ENCODE results near the gene GET4.
"Not testable (repeated sequence)": the region's sequence is repeated elsewhere in the genome, so short reads cannot be mapped to it uniquely, and the experiment has no call there.

GET4 gene

DNA sequence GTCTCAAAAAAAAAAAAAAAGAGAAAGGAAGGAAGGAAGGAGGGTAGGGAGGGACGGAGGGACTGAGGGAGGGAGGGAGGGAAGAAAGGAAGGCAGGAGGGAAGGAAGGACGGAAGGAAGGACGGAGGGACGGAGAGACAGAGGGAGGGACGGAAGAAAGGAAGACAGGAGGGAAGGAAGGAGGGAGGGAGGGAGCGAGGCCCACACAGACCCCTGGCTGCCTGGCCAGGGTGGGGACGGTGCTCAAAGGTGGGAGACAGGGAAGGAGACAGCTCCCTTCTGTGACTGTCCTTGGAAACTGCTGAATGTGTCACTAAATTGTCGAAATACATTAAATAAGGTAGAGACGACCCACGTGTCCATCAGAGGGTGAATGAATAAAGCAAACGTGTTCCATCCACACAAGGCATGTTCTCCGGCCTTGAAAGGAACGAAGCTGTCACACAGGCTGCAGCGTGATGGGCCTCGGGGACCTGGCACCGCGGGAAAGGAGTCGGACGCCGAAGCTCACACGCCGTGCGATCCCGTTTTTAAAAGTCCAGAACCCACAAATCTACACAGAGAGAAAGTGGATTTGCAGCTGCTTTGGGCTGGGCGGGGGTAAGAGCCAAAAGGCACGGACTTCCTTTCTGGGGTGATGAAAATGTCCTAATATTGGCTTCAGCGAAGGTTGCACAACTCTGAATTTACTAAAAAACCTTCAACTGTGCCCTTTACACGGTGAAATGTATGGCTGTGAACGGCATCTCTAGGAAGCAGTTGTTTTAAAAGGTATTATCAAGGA, 54.8 kb downstream of the GET4 start:
- DNase-seq (ENCODE audit: low spot score), result no peak

DNA sequence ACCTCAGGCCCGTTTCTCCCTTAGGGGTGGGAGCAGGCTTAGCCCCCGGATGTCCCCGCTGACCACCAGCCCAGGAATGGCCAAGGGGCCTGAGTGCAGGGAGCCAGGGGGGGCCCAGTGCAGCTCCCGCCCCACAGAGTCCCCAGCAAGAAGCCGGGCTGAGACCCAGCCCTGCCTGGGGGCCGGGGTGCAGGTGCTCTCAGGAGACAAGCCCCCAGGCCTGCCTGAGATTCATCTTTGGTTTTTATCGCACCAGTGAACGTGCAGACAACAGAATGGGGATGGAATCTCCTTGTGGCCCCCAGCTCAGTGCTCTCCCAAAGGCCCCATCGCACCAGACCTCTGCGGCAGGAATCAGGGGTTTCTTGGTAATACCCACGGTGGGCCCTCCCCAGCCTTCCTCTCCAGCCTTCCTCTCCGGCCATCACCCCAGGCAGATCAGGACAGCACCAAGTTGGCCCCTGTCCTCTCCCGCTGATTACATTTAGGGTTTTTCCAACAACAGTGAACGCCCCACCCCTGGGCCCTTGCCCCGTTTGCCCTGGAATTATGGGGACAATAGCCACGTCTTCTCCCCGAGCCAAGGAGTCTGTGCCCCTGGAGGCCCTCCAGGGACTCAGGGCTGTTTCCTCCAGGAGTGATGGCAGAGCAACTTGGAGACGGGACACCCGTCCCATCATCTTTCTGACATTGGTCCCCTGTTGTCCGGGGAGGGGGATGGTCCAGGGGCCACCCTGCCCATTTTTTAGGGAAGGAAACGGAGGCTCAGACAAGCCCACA, 55.7 kb downstream of the GET4 start:
- DNase-seq (ENCODE audit: low spot score), result no peak

DNA sequence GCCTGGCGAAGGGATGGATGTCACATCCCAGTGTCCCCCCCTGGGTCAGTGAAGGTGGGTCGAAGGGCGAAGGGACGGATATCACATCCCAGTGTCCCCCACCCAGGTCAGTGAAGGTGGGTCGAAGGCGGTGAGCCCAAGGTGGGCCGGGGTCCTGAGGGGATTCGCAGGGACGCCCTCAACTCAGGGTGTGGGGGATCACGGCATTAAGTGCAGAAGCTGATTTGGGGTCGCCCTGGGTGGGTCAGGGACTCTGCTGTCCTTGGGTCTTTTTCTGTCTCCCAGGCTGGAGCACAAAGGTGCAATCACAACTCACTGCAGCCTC, 56.3 kb downstream of the GET4 start:
- no peak for DNase-seq (ENCODE audit: low spot score)

DNA sequence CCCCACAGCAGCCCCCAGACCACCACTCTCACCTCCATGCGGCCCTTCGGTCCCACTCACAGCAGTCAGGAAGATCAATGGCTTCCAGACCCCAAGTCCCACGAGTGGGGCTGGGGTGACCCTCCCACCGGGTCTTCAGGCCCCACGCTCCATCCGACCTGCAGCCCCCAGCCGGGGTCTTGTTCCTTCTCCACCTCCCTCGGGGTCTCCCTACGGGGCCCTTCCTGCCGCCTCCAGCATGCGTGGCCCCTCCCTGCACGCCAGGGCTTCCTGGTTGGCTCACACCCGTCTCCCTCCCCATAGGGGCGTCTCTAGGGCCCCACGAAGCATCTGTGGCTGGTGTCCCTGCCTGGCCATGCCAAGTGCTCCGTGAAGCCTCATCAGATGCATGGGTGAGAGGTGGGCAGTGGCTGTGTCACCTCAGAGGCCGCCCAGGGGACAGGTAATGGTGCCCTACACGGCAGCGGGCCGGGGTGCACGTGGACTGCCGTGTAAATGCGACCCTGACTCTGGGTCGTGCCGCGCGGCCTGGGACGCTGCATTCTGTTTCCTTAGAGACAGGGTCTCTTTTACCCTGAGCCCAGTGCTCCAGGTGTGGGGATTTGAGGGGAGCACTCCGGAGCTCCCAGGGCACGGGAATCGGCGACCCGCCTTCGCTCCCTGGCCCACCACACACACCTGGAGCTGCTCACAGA, 58.3 kb downstream of the GET4 start:
- no peak for DNase-seq (ENCODE audit: low spot score)

DNA sequence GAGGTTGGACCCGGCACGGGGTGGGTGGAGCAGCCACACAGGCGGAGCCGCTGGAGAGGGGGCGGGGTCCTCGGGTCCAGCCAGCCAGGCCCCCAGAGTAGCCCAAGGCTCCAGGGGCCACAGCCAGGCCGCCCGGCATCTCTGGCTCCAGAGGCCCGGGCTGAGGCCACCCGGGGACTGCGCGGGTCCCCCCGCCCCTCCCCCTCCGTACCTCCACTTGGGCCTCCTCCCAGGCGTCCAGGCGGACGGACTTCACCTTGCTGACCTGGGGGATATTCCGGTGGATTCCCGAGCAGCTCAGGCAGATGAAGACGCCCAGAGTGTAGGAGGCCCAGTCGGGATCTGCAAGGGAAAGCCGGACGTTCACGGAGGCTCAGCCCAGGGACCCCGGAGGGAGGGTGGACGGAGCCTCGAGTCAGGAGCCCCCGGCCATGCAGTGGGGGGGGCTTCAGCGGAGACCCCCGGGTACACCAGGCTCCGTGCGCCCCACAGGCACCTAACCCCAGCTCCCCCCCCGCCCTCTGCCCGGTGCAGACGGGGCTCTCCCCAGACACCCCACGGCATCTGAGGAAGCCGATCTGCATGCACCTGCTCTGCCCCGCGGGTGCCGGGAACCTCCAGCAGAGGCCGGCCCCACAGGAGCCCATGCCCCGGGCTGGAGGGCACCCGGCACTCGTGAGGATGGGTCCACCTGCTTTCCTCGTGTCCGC, 59.0 kb downstream of the GET4 start:
- DNase-seq (ENCODE audit: low spot score), result no peak

DNA sequence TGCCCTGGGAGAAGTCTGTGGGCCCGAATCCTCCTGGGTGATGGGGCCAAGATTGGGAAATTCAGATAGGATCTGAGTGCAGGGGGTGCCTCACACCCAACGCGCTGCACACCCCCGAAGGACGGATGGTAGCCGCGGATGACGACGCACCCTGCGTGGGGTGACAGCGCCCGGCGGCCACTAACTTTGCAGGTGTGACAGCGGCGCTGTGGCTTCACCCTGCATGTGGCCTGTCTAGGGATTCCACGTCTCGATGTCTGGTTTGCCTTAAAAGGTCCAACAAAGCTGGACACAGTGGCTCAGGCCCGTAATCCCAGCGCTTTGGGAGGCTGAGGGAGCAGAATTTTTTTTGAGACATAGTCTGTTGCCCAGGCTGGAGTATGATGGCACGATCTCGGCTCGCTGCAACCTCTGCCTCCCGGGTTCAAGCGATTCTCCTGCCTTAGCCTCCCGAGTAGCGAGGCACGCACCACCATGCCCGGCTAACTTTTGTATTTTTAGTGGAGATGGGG, 59.6 kb downstream of the GET4 start:
- no peak for DNase-seq (ENCODE audit: low spot score)

DNA sequence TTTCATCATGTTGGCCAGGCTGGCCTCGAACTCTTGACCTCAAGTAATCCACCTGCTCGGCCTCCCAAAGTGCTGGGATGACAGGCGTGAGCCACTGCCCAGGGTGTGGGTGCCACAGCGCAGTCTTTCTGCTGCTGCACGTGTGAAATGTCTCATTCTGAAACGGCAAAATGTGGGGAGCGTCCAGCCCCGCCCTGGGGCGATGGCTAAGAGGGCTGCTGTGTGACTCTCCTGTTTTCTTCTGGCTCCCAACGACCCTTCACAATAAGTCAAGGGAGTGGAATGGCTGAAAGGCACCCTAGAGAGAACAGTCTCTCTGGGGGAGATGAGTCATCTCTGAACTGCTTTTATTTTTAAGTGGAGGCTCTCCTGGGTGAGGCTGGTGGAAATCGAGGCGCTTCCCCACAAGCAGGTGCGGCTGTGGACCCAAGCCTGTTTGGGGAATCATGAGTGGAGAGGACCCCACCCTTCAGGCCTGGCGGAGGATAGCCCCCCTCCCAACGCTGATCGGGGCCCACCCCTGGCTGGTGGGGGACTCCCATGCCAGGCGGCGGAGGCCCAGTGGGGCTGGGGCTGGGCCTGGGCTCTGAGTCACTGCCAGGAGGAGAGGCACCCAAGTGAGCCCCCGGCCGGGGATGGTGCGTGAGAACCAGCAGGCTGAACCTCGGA, 60.2 kb downstream of the GET4 start:
- no peak for DNase-seq (ENCODE audit: low spot score)

DNA sequence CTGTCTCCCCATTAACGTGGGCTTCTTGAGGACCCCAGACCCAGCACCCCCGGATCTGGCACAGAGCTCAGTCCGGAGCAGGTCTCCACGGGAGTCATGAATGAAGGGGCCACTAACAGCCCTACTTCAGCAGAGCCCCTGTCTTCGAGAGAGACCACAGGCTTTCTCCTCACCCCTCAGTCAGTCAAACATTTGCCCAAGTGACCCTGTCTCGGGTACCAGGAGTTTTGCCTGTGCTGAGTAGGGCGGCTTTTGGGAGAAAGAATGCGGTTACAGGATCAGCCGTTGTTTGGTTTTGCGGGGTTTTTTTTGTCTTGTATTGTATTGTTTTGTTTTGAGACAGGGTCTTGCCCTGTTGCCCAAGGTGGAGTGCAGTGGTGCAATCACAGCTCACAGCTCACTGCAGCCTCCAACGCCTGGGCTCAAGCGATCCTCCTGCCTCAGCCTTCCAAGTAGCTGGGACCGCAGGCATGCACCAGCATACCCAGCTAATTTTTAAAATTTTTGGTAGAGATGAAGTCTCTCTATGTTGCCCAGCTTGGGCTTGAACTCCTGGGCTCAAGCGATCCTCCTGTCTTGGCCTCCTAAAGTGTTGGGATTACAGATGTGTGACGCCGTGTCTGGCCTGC, 61.6 kb downstream of the GET4 start:
- DNase-seq (ENCODE audit: low spot score), result no peak

DNA sequence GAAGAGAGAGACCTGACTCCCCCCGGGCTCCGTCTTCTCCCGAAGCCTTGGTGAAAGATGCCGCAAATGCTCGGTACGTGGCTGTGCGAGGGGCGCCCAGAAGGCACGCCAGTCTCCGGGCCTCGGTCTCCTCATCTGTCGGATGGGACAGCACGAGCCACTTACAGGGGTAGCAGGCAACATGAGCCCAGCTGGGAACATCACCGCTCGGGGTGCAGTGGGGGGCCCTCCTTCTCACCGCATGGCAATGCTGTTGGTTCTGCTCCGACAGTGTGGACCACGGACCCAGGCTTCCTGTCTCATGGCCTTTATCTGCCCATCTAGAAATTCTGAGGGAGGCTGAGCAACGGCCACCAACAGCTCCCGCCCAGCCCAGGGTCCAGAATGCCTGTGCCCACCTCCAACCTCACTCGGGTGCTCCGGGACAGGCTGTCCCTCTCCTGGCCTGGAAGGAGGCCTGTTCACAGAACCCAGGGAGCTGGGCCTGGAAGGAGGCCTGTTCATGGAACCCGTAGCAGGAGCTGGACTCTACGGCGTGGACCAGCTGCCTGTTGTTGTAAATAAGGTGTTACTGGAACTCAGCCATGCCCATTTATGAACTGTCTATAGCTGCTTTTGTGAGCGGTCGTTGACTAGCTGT, 62.3 kb downstream of the GET4 start:
- DNase-seq (ENCODE audit: low spot score), result no peak

DNA sequence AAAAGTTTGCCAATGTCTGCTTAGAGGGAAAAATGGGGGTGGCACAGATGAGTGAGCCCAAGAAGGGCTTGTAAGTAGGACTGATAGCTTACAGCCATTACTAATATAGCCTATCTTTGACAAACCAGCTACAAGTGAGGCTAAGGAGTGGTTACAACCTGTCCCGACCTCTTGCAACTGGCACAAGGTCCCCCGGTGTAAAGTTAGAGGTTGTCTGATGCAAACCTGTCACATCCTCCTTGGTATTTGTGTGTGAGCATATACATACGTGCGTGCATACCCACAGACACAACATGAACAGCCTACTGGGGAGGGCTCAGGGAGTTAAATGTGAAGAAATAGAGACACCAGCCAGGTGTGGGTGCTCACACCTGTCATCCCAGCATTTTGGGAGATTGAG, 63.5 kb downstream of the GET4 start:
- no peak for DNase-seq (ENCODE audit: low spot score)

DNA sequence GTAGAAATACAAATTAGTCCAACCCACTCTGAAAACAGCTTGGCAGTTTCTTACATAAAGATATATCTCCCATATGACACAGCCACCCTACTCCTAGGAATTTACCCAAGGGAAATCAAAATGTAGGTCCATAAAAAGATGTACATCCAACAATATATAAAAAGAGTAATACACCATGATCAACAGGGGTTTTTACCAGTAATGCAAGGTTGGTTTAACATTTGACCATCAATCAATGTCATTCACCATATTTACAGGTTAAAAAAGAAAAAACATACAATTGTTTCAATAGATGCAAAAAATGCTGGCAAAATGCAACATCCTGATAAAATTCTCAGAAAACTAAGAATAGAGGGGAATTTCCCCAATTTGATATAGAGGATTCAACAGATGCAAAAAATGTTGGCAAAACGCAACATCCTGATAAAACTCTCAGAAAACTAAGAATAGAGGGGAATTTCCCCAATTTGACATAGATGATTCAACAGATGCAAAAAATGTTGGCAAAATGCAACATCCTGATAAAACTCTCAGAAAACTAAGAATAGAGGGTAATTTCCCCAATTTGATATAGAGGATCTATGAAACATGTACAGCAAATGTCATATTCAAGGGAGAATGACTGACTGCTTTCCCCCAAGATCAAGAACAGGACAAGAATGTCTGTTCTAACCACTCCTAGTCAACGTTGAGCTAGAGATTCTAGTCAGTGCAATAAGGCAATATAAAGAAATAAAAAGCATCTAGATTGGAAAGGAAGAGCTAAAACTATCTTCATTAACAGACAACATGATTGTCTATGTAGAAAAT, 64.5 kb downstream of the GET4 start:
- DNase-seq (ENCODE audit: low spot score), result no peak

DNA sequence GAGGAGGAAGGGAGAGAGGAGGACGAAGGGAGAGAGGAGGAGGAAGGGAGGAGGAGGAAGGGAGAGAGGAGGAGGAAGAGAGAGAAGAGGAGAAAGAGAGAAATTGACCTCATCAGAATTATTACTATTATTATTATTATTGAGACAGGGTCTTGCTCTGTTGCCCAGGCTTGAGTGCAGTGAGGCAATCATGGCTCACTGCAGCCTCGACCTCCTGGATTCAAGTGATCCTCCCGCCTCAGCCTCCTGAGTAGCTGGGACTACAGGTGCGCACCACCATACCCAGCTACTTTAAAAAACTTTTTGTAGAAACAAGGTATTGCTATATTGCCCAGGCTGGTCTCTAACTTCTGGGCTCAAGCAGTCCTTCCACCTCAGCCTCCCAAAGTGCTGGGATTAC, 67.4 kb downstream of the GET4 start:
- DNase-seq (ENCODE audit: low spot score), result not testable (repeated sequence)

DNA sequence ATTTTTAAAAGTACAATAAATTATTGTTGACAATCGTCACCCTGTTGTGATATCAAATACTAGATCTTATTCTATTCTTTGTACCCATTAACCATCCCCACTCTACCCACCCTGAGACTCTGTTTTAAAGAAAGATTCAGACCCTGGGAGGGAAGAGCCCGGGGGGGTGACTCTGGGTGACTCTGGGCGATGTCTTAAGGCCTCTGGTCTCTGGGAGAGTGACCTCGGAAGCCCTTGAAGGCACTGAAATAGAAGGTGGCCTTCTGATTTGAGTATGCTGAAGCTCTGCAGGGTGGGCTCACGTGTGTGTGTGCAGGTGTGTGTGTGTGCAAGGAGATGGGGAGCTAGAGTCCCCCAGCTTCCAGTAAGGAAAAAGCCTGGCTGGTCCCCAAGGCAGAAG, 68.4 kb downstream of the GET4 start:
- DNase-seq (ENCODE audit: low spot score), result no peak

DNA sequence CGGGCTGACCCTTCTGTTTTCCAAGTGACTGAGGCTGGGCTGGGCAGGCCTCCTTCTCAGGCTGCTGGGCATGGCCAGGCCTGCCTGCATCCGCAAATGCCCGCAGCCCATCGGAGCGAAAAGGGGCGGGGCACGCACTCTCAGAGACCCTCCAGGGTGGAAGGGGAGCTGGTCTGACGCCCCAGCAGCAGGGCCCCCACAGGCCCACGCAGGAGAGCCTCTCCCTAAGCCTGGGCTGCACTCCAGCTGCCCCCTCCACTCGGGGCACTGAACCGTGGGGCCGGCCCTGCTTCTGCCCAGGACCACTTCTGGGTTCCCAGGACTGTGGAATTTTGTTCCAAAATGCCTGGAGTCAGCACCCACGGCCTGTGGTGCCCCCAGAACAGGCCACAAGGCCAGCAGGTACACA, 68.8 kb downstream of the GET4 start:
- DNase-seq (ENCODE audit: low spot score), result no peak

DNA sequence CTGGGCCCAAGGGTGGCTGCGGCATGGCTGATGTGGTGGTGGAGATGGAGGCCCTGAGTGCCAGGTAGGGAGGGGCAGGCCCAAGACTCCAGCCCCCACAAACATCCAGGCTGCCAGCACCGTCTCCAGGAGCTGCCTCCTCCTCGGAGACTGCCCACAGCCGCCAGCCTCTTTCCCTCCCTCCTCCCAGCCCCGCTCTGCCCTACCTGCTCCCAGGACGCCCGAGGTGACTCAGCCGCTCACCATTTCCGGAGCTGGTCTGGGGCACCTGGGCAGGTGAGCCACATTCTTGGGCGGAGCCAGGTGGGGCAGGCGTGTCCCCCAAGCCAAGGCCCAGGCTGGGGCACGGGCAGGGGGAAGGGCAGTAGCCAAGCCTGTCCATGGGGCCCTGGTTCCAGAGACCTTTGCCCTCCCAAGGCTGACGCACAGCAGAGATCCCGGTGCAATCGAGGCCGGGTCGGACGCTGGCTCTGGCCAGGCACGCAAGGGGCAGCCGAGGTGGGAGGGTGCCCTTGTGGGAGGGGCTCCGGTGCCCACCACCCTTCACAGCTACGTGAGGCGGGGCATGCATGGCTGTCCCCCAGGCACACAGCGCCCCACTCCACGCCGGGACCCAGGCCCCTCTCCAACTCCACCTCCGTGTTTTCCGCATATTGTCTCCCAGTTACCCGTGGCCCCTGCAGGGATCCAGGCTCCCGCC, 69.4 kb downstream of the GET4 start:
- DNase-seq (ENCODE audit: low spot score), result no peak
